HG02840 (cell line): Measurements from ENCODE around the gene MAB21L4.

ENCODE experiments used
- ATAC-seq: cut with Tn5 transposase; IDR thresholded peaks from one replicate; pipeline ENCODE4 v1.9.1; 2021; ENCODE audit warnings: mild to moderate bottlenecking, moderate library complexity, moderate number of reproducible peaks; ENCODE audit not compliant: unreplicated experiment, low FRiP score

The MAB21L4 gene

GRCh38 chr2:240895656-240896388 is at the start of gene MAB21L4:
TSS of gene MAB21L4 (minus strand) at chr2:240896156. CDS start at chr2:240895997, 159 bp downstream.
- no peak for ATAC-seq

GRCh38 chr2:240936106-240936505 is 40.1 kb upstream of the MAB21L4 start:
- no peak for ATAC-seq

- no peak for ATAC-seq
Measured at GRCh38 chr2:240935103-240935876, 39.3 kb upstream of the MAB21L4 start.

GRCh38 chr2:240934701-240935102 is 38.7 kb upstream of the MAB21L4 start:
- ATAC-seq, result no peak

- ATAC-seq, result no peak
Measured at GRCh38 chr2:240933966-240934700, 38.2 kb upstream of the MAB21L4 start.

GRCh38 chr2:240933048-240933965 is 37.4 kb upstream of the MAB21L4 start:
- ATAC-seq, result no peak

- no peak for ATAC-seq
Measured at GRCh38 chr2:240932724-240933047, 36.7 kb upstream of the MAB21L4 start.

GRCh38 chr2:240932001-240932723 is 36.2 kb upstream of the MAB21L4 start:
- ATAC-seq, result no peak

- ATAC-seq, result no peak
Measured at GRCh38 chr2:240931319-240931949, 35.5 kb upstream of the MAB21L4 start.

GRCh38 chr2:240930631-240931318 is 34.8 kb upstream of the MAB21L4 start:
- ATAC-seq, result no peak

GRCh38 chr2:240930096-240930630 is 34.2 kb upstream of the MAB21L4 start:
- no peak for ATAC-seq

GRCh38 chr2:240929364-240930095 is 33.6 kb upstream of the MAB21L4 start:
- ATAC-seq, result no peak

GRCh38 chr2:240928476-240929363 is 32.8 kb upstream of the MAB21L4 start:
- no peak for ATAC-seq

GRCh38 chr2:240927390-240927781 is 31.4 kb upstream of the MAB21L4 start:
- no peak for ATAC-seq

GRCh38 chr2:240926516-240927389 is 30.8 kb upstream of the MAB21L4 start:
- no peak for ATAC-seq
